Measurements from ENCODE around the gene PIGZ. TPM values are rescaled to one million over a fixed set of nuclear protein-coding genes. Genes with fewer than 3 reads are reported as not detected.

The PIGZ gene
- total and polyA plus RNA-seq, 12 donors: 2.2 to 7.7 (median 6.0) TPM

DNA sequence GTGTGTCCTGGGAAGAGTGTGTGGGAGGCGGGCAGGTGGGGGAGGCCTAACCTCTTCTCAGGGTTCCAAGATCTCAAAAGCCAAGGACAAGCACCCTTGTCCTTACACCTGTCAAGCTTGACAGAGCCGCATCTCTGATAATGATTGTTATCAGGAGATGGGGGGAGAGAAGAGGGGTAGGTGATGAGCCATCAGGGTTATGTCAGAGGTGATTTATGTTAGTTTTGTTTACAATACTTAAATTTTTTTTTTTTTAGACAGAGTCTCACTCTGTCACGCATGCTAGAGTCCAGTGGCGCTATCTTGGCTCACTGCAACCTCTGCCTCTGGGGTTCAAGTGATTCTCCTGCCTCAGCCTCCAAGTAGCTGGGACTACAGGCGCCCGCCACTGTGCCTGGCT is 18.9 kb downstream of the PIGZ start:
- no peak overlapping the region for H3K4me3 ChIP-seq
- DNase-seq (no peak), ATAC-seq (no peak)
- WGBS, 2 donors: 93 to 95% methylated on average over 6 of the region's 6 CpGs
- intact Hi-C loops (cut with DNase I): loop anchor here in 4 of 10 donors (10.0 kb wide), 5 partner anchors 75 to 385 kb away; partner anchors contain the start of genes CEP19 (in 1 of the 4), FBXO45 (in 1 of the 4), PIGX (in 1 of the 4) and SENP5 (in 1 of the 4)
- H3K27me3 ChIP-seq: no peaks in the 10 kb centered on the region
- H3K27ac ChIP-seq: no peak overlapping the region
- H3K4me1 ChIP-seq: peaks cover 0 to 1% (median 0%) of the 10 kb centered on the region in 9 donors
- H3K9me3 ChIP-seq: no peaks in the 10 kb centered on the region
- H3K36me3 ChIP-seq: peaks cover 0 to 27% (median 4%) of the 10 kb centered on the region in 9 donors
- TF ChIP-seq, protein P1, sequence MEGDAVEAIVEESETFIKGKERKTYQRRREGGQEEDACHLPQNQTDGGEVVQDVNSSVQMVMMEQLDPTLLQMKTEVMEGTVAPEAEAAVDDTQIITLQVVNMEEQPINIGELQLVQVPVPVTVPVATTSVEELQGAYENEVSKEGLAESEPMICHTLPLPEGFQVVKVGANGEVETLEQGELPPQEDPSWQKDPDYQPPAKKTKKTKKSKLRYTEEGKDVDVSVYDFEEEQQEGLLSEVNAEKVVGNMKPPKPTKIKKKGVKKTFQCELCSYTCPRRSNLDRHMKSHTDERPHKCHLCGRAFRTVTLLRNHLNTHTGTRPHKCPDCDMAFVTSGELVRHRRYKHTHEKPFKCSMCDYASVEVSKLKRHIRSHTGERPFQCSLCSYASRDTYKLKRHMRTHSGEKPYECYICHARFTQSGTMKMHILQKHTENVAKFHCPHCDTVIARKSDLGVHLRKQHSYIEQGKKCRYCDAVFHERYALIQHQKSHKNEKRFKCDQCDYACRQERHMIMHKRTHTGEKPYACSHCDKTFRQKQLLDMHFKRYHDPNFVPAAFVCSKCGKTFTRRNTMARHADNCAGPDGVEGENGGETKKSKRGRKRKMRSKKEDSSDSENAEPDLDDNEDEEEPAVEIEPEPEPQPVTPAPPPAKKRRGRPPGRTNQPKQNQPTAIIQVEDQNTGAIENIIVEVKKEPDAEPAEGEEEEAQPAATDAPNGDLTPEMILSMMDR (IDR thresholded peaks at IDR 0.05): no peak

DNA sequence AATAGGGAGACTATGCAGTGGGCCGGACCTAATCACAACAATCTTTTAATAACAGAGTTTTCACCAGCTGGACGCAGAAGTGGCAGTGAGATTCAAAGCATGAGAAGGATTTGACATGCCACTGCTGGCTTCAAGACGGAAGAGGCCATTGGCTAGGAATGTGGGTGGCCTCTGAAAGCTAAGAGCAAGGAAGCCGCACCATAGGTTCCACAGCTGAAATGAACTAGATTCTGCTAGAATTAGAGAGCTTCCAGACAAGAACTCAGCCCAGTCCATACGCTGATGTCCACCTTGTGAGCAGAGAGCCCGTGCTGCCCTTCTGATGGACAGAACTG is 19.4 kb downstream of the PIGZ start:
- WGBS, 2 donors: 75 to 83% methylated on average over 6 of the region's 6 CpGs
- no peak overlapping the region for H3K27ac ChIP-seq
- H3K4me3 ChIP-seq: no peak overlapping the region
- no peaks in the 10 kb centered on the region for H3K27me3 ChIP-seq
- no peaks in the 10 kb centered on the region for H3K9me3 ChIP-seq
- intact Hi-C loops (cut with DNase I): loop anchor here in 4 of 10 donors (10.0 kb wide), 5 partner anchors 74 to 384 kb away; partner anchors contain the start of genes CEP19 (in 1 of the 4), FBXO45 (in 1 of the 4), PIGX (in 1 of the 4) and SENP5 (in 1 of the 4)
- TF ChIP-seq, protein P1 (IDR thresholded peaks at IDR 0.05): no peak
- peaks cover 0 to 6% (median 2%) of the 10 kb centered on the region in 9 donors for H3K4me1 ChIP-seq
- peaks cover 0 to 32% (median 4%) of the 10 kb centered on the region in 9 donors for H3K36me3 ChIP-seq
- ATAC-seq (no peak), DNase-seq (no peak)

DNA sequence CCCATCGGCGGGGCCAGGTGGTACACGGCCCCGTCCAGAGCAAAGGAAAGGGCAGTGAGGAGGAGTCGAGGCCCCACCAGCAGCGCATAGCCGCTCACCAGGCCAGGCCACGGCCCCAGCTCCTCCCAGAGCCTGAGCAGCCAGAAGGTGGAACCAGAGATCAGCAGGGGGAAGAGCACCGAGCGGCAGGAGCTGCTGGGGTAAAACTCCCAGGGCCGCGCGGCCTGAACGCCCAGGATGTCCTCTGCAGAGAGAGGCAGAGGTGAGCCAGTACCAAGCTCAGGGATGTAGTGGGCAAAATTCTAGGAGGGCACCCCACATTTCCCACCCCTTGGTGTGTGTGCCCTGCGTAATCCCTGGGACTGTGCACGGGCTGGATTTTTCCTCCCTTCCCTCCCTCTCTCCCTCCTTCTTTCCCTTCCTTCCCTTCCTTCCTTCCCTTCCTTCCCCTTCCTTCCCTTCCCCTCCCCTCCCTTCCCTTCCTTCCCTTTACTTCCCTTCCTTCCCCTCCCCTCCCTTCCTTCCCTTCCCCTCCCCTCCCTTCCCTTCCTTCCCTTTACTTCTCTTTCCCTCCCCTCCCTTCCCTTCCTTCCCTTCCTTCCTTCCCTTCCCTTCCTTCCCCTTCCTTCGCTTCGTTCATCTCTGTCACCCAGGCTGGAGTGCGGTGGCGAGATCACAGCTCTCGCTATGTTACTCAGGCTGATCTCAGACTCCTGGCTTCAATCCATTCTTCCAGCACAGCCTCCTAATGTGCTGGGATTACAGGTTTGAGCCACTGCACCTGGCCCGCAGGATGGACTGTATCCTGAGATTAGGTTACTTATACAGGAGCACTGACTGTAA is 20.0 kb downstream of the PIGZ start:
- H3K4me1 ChIP-seq: peaks cover 0 to 12% (median 5%) of the 10 kb centered on the region in 9 donors
- ATAC-seq (peak in 3 of 8 donors; percentile 21 to 40 (median 38)), DNase-seq (no peak)
- TF ChIP-seq, protein P1 (IDR thresholded peaks at IDR 0.05): peak in 1 of 9 donors; percentile 4
- 48 to 55% methylated on average over 22 of the region's 22 CpGs for WGBS, 2 donors
- no peaks in the 10 kb centered on the region for H3K9me3 ChIP-seq
- peaks cover 0 to 32% (median 4%) of the 10 kb centered on the region in 9 donors for H3K36me3 ChIP-seq
- intact Hi-C loops (cut with DNase I): loop anchor here in 4 of 10 donors (10.0 kb wide), 5 partner anchors 74 to 384 kb away; partner anchors contain the start of genes CEP19 (in 1 of the 4), FBXO45 (in 1 of the 4), PIGX (in 1 of the 4) and SENP5 (in 1 of the 4)
- H3K27ac ChIP-seq: no peak overlapping the region
- no peak overlapping the region for H3K4me3 ChIP-seq
- no peaks in the 10 kb centered on the region for H3K27me3 ChIP-seq

GRCh38 chr3:196947860-196948441 is 20.7 kb downstream of the PIGZ start:
- Histone ChIP-seq H3K4me3 (no peak overlapping the region), H3K9me3 (no peaks in the 10 kb centered on the region), H3K4me1 (peaks cover 0 to 19% (median 11%) of the 10 kb centered on the region in 9 donors), H3K27me3 (no peaks in the 10 kb centered on the region), H3K27ac (no peak overlapping the region), H3K36me3 (peaks cover 0 to 32% (median 4%) of the 10 kb centered on the region in 9 donors)
- intact Hi-C loops (cut with DNase I): loop anchor here in 4 of 10 donors (10.0 kb wide), 5 partner anchors 73 to 383 kb away; partner anchors contain the start of genes CEP19 (in 1 of the 4), FBXO45 (in 1 of the 4), PIGX (in 1 of the 4) and SENP5 (in 1 of the 4)
- DNase-seq: no peak
- ATAC-seq: peak in 1 of 8 donors; percentile 18
- 85 to 89% methylated on average over 28 of the region's 28 CpGs for WGBS, 2 donors
- TF ChIP-seq, protein P1 (IDR thresholded peaks at IDR 0.05): no peak

Data from heart right ventricle (tissue), 16 donors.